CD1c-positive myeloid dendritic cell (primary cell): Measurements from ENCODE around the gene ZDHHC17.

ENCODE experiments used
- DNase-seq: peaks from one replicate; pipeline ENCODE4 v3.0.0-alpha.2; 2016; ENCODE audit errors: extremely low spot score

The ZDHHC17 gene

DNA sequence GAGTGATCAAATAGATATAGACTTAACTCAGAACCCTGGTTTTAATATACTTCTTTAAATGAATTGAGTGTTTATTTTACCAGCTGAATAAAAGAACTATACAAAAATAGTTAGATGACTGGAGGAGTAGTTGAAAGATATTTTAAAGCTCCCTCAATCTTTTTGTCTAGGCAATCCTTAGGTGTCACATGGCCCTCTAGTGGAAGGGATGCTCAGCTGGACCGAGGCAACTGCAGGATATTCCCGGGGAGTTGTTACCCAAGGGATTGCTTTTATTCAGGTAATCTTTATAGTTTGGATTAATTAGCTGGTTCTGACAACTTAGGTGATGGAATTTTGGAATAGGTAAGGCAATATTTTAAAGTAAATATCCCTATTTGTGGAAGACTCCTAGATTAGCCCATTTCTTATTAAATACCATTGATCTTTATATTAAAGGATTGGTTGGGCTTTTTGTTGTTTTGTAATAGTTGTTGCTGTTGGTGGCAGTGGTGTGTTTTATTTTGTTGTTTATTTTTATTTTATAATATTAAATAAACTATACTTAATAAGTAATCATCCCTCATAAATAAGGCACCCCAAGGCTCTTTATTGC lies 57.1 kb downstream of the ZDHHC17 start:
- DNase-seq: no peak

GRCh38 chr12:76830436-76830835 lies 66.5 kb downstream of the ZDHHC17 start:
- no peak for DNase-seq

GRCh38 chr12:76836633-76837032 lies 72.7 kb downstream of the ZDHHC17 start:
- DNase-seq: no peak

- DNase-seq: no peak
Observed at GRCh38 chr12:76847260-76847659, 83.3 kb downstream of the ZDHHC17 start.

- no peak for DNase-seq
Observed at GRCh38 chr12:76848132-76848531, 84.2 kb downstream of the ZDHHC17 start.

DNA sequence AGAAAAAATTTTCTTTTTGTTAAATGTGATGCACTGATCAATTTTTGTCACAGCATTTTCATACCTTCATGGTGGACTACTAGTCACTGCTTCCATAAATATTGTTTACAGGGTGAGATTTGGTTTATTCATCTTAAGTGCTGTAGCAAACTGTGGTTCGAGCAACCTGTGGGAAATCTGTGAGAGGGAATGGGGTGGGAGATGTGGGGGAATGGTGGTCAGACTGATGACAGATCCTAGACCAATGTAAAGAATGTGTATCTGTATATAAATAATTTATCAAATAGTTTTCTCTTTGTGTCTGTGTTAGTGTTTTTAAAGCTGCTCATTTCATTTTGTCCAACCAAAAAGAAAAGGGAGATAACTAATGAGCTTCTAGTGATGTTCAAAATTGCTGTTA lies 88.2 kb downstream of the ZDHHC17 start:
- no peak for DNase-seq

- DNase-seq: no peak
Observed at GRCh38 chr12:76855271-76855670, 91.4 kb downstream of the ZDHHC17 start.

DNA sequence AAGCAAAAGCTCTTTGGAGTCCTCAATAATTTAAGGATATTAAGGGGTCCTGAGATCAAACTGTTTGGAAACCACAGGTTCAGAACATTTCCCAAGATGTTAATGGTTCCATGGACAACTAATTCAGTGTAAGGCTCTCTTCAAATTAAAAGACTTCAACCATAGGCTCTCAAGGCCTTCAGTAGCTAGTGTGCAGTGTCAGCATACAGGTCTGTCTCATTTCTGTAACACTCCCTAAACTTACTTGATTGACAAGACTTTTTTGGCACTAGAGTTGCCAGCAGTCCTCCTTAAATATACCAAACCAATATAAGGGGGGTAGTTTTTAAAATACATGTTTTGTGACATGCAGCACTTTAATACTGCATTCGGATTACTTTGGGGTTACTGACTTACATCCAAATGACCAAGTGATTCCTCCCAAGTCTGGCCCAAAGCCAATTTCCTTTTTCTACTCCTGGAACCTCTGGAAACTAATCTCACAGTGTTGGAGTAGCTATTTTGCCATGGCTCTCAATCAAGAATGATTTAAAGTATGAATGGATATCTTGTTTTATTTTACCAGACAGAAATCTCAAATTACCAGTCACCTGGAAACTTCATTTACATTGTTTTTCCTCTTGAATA lies 92.2 kb downstream of the ZDHHC17 start:
- no peak for DNase-seq

DNA sequence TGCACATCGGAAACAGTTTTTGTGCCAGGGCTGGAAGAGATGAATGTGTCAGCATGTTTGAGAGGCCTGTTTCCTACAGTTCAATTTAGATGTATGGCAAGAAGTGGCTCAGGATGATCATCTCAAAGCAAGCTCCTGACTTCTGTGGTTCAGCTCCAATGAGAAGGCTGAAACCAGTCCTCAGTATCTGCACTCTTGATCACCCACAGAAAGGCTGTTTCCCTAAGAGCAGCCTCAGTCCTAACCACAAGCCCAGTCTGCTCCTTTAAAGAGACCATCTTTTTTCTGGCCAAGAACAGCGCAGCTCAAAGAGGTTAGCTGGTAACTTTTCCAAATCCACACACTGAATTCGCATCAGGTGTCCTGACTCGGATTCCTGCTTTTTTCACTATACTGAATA lies 95.7 kb downstream of the ZDHHC17 start:
- DNase-seq: no peak

DNA sequence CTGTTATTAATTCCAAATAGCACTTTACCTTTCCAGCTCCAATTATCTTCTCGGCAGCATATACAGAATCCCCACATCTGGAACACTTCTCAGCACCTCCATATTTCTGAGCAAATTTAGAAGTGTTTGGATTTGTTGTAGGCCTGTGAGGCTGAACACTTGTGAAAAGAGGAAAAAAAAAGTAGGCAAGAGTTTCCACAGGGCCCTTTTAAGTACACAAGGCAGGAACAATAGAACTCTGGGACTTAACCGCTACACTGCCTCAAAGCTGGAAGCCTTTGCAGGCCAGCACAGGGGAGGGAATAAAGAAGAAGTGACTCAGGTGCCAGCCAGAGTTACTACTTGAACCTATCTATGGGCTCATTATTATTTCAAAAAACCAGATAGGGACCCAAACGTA lies 96.3 kb downstream of the ZDHHC17 start:
- DNase-seq: no peak

DNA sequence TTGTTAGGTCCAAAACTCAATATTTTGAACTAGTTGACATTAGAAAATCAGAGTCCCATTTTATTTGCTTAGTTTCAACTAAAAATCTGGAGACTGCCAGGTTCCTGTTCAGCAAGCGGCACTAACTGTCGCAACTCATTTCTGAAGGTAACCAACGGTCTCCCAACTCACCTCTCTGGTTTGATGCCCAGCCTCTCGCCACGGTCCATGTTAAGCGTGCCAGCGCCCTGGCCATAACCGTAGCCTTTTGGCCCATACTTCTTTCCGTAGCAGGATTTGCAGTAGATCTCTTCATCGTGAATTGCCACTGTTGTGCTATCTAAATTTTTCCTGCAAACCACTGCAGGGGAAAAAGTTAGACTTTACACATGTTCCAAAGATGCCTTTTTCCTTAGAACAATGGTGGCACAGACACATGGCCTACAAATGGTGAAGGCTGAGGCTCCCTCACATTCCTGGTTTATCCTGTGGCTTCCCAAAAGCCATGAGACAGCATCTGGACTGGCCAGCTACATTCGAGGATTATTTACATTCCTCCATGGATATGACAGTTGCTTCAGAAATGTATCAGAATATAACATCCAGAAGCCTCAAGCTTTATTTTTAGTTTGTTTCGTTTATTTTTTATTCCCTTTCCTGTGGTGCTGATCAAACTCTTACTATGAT lies 99.2 kb downstream of the ZDHHC17 start:
- DNase-seq: no peak

DNA sequence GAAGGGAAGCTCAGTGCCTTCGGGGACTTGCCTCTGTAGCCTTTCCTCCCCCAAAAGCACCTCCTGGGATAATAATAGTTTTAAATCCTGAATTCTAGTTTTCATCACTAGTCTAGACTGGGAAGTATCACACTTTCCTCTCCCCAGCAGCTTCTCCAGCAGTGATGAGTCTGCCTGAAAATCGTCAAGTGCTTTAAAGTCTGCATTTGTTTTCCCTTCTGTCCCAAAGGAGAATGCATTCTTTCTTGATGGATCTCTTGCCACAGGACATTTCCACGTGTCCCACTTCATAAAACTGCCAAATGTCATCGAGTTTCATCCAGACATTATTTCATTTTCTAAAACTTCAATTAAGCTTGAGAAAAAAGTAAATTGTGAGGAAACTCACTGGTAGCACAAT lies 99.9 kb downstream of the ZDHHC17 start:
- no peak for DNase-seq

DNA sequence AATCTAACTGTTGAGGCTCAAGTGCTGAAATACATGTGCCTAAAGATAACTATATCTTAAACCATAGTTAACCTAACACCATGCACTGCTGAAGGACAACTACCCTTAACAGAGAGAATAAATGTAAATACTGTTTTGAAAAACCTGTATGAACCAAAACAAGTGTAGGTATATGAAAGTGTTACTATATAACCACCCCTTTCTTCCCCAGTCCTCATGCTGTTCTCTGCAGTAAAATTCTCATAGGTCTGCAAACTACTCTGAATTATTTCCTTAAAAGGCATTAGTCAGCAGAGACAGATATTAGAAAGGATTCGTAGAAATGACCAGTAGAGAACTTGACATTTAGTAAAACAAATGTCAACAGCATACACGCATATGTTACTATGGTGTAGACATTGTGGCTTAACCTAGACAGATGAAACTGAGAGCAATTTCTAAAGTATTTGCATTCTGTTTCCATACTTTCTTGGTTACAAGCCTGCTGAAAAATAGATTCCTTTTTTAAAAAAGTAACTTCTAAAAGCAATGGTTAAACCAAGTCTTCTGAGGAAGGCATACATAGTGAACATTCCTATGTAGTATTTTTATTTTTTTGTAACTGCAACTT lies 101.0 kb downstream of the ZDHHC17 start:
- DNase-seq: no peak

DNA sequence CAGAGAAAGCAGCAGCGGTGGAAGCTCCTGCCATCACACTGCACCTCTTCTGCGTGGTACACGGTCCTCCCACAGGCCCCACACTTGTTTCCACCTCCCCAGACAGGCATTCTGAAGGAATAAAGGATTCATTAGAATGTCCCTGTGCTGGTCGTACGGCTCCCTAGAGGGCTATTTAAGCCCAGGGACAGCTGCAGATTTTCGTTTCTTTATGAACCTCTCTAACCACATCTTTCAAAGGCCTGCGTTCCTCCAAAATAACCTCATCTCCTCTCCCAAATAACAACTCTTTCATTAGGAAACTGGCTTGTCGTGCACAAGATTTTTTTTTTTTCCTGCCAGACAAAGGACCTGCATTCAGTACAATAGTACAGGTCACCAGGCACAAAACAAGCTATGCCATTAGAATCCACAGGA lies 102.2 kb downstream of the ZDHHC17 start:
- DNase-seq: no peak

GRCh38 chr12:76866726-76867125 lies 102.8 kb downstream of the ZDHHC17 start:
- DNase-seq: no peak

DNA sequence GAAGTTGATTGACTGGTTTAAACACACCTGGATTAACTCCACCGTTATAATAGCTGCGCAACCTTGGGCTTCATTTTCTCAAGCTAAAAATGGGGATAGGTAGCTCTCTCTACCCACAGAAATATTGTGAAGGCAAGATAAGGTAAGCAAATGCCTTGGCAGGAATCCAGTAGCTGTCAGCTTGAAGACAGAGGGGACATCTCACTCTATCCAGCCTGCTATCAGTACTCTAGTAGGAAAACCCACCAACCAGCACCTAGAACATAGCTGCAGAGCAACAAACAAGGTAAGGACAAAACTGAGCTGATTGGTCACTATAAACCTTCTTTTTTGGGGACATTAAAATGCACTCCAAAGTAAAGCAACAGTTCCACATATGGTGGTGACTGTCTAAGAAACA lies 107.2 kb downstream of the ZDHHC17 start:
- DNase-seq: no peak

GRCh38 chr12:76871742-76872141 lies 107.8 kb downstream of the ZDHHC17 start:
- DNase-seq: no peak

DNA sequence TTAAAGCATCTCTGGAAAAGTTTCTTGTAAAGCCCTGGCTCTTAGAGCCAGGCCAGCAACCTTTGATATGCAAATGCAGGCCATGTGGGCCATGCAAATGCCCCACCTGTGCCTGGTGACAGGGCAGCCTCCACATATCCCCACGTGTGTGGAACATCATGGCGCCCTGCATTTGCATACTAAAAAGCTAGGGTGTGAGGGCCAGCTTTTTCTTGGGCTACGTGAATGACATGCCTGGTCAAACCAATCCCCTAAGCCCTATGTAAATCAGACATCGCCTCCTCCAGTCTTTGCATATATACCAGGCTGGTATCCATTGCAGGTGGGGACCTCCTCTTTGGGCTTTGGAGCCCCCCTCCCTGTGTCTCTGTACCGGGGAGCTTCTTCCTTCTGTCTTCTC lies 108.5 kb downstream of the ZDHHC17 start:
- no peak for DNase-seq

DNA sequence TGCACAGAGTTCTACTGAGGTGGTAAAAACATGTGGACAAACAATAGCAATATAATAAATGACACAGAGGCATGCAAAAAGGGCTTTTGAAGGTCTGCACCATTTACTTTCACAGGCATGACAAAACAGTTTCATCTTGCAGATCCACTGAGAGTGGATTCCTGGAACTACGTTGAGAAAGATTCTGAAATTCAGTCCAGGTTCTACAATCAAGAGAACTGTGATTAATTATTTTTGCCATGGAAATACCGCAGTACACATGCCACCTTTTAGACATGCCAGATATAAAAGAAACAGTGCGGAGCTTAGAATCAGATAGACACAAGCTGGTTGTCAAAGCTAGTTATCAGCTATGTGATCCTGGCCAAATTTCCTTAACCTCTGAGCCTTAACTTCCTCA lies 110.1 kb downstream of the ZDHHC17 start:
- DNase-seq: no peak

DNA sequence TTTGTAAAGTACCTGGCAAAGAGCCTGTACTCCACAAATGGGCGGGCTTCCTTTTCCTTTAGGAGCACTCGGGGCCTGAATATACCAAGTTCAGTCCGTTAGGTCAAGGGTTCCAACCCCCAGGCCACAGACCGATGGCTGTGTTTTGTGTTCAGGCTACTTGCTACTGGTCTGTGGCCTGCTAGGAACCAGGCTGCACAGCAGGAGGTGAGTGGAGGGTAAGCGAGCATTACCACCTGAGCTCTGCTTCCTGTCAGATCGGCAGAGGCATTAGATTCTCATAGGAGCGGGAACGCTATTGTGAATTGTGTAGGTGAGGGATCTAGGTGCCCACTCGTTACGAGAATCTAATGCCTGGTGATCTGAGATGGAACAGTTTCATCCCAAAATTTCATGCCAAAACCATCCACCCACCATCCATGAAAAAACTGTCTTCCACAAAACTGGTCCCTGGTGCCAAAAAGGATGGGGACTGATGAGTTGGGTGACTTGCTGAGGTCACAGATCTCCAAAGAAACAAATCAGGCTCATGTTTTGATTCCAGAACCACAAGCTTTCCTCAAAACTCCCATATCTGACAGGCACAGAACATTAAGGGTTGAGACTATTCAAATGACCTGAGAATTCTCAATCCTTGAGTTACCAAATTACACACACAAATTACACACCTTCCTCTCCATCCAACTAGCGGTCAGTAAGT lies 110.7 kb downstream of the ZDHHC17 start:
- DNase-seq: no peak

DNA sequence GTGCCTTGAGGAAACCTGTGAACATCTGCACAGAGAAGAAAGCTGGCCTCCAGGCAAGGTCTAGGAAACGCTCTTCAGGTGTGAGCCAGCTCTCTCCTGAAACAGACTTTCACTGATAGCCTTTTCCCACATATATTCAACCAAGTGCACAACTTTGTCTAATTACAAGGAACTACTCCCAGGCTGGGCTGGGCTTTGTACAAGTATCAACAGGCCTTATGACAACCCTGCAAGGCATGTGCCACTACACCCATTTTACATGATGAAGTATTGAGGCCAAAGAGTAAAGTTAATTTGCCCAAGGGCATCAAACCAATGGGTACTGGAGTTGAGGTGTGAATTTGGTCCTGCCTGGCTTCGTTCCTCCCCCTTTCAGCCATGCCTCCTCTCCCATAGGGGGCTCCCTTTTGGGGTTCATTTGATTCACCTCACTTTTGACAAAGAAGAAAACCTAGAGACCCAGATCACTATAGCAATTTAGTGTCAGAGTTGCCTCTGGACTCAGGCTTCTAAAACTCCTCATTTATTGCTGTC lies 112.8 kb downstream of the ZDHHC17 start:
- no peak for DNase-seq
